ENCODE measurements around the gene ZBTB7A.

ZBTB7A gene

GRCh38 chr19:4109626-4109945 lies 42.9 kb upstream of the ZBTB7A start:
- TF ChIP-seq ZNF121 (tag by site-specific recombination; IDR thresholded peaks at IDR 0.05) (no peak), ZNF274 (IDR thresholded peaks at IDR 0.05; ENCODE audit: low read length) (no peak), ZNF274 (tag by site-specific recombination; IDR thresholded peaks at IDR 0.05; ENCODE audit: borderline replicate concordance) (no peak), ZNF18 (tag by site-specific recombination; IDR thresholded peaks at IDR 0.05) (no peak), TSHZ1 (tag by site-specific recombination; IDR thresholded peaks at IDR 0.05; ENCODE audit: borderline replicate concordance) (no peak), ZFP3 (tag by site-specific recombination; IDR thresholded peaks at IDR 0.05; ENCODE audit: low read depth) (no peak), ZNF184 (tag by site-specific recombination; IDR thresholded peaks at IDR 0.05) (no peak), TRIM28 (IDR thresholded peaks at IDR 0.05; ENCODE audit: borderline replicate concordance, low read length) (no peak), CTCF (tag by site-specific recombination; IDR thresholded peaks at IDR 0.05) (no peak), ZNF670 (tag by site-specific recombination; IDR thresholded peaks at IDR 0.05; ENCODE audit: low read depth) (no peak), PRDM6 (tag by site-specific recombination; IDR thresholded peaks at IDR 0.05) (no peak), ZNF704 (tag by site-specific recombination; IDR thresholded peaks at IDR 0.05) (no peak), PRDM2 (tag by site-specific recombination; IDR thresholded peaks at IDR 0.05; ENCODE audit: borderline replicate concordance) (no peak), ZNF658 (tag by site-specific recombination; IDR thresholded peaks at IDR 0.05) (no peak), ELK4 (IDR thresholded peaks at IDR 0.05; ENCODE audit: borderline replicate concordance, low read depth, low read length) (no peak), ZXDB (tag by site-specific recombination; IDR thresholded peaks at IDR 0.05) (no peak), MZF1 (tag by site-specific recombination; IDR thresholded peaks at IDR 0.05; ENCODE audit: borderline replicate concordance) (no peak), ZEB2 (tag by site-specific recombination; IDR thresholded peaks at IDR 0.05) (no peak)
- Histone ChIP-seq H3K9me3 (ENCODE audit: control insufficient read depth, insufficient read depth, low read depth, low read length) (no peaks in the 10 kb centered on the region), H3K36me3 (ENCODE audit: control insufficient read depth in 2 of 2, insufficient read depth in 1 of 2, low read length in 2 of 2) (peaks cover 23 to 91% of the 10 kb centered on the region in 2 experiments; a peak in 2 of 3 replicates), H3K27ac (ENCODE audit: extremely low read depth, low read depth, low read length) (no peak overlapping the region), H3K4me3 (ENCODE audit: low read depth, low read length) (no peak overlapping the region), H3K4me1 (ENCODE audit: control insufficient read depth, insufficient read depth, low read length) (no peaks in the 10 kb centered on the region)
- ChIA-PET CTCF (no interaction called here), POLR2A (no interaction called here)

Measured in HEK293 (cell line).